Measurements from ENCODE around the gene GOSR1. TPM values are rescaled to one million over a fixed set of nuclear protein-coding genes. Genes with fewer than 3 reads are reported as not detected.
"Not testable (repeated sequence)": the region's sequence is repeated elsewhere in the genome, so short reads cannot be mapped to it uniquely, and the experiment has no call there.

GOSR1 gene
- total RNA-seq, 1 donor from 2014 or later, result 60.5 TPM

DNA sequence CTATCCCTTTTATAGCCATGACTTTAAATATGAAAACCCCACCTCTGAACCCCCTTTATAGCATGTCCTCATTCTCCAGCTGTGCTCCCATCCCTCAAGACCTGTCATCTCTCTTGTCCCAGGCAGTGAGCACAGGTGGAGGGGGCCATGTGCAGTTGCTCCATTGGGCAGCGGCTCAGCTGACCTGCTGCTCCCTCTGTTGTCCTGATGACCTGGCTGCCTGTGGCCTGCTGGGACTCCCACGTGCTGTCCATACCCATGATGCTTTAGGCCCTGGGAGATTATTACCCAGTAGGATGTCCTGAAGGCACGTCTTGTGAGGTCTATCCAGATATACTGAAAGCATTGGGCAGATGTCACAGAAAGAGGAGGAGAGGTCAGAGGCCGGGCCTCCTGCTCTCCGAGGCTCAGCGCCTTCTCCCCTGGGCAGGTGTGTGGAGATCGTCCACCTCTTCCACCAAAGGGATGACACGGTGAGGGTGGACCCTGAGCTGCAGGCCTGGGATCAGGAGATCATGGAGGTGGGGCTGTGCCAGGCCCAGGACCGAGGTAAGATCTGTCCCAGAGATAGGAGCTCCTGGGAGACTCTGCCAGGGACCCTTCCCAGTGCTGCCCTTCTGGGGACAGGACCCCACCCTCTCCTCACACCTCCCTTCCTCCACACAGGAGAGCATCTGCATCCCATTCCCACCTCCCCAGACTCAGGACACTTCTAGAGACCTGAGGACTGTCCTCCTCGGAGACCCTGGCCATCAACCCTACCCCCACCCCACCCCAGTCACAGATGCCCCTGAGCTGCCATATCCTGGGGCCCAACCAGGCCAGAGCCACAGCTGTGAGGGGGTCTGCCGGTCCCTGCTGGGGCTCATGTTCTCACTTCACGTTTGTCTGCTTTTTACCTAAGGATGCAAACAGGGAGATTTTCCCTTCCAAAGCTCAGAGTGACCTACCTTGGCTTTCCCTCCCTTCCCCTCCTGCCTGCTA lies 58.0 kb downstream of the GOSR1 start:
- intact Hi-C loops (cut with DNase I), result no loop called here
- DNase-seq (ENCODE audit: low spot score), result no peak
- ATAC-seq, result no peak

DNA sequence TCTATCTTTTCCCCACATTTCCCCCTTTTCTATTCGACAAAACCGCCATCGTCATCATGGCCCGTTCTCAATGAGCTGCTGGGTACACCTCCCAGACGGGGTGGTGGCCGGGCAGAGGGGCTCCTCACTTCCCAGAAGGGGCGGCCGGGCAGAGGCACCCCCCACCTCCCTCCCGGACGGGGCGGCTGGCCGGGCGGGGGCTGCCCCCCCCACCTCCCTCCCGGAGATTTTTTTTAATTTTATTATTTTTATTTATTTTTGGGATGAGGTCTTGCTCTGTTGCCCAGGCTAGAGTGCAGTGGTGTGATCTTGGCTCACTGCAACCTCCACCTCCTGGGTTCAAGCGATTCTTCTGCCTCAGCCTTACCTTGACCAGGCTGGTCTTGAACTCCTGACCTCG lies 59.6 kb downstream of the GOSR1 start:
- ATAC-seq; intact Hi-C loops (cut with DNase I); DNase-seq (ENCODE audit: low spot score): not testable (repeated sequence)

DNA sequence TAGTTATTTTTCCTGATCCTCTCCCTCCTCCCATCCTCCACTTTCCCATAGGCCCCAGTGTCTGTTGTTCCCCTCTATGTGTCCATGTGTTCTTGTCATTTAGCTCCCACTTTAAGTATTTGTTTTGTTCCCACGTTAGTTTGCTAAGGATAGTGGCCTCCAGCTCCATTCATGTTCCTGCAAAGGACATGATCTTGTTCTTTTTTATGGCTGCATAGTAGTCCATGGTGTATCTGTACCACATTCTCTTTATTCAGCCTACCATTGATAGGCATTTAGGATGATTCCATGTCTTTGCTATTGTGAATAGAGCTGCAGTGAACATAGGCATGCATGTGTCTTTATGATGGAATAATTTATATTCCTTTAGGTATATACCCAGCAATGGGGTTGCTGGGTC lies 60.5 kb downstream of the GOSR1 start:
- ATAC-seq; intact Hi-C loops (cut with DNase I); DNase-seq (ENCODE audit: low spot score): not testable (repeated sequence)

DNA sequence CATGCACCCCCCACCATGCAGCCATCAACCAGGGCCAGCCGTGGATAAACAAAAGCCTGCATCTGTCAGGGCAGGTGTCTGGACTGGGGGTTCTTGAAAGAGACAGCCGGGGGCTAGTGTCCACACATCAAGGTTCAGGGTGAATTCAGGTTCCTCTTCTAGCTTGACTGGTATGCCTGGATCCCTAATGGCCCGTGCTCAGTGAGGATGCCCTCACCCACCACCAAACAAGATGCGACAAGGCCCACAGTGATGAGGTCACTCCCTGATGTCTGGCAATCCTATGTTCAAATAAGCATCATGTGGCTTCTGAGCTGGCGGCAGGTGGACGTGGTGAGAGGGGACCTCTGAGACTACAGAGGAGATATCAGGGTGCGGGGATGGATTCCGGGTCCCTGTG lies 64.6 kb downstream of the GOSR1 start:
- DNase-seq (ENCODE audit: low spot score), result no peak
- no peak for ATAC-seq
- intact Hi-C loops (cut with DNase I), result no loop called here

DNA sequence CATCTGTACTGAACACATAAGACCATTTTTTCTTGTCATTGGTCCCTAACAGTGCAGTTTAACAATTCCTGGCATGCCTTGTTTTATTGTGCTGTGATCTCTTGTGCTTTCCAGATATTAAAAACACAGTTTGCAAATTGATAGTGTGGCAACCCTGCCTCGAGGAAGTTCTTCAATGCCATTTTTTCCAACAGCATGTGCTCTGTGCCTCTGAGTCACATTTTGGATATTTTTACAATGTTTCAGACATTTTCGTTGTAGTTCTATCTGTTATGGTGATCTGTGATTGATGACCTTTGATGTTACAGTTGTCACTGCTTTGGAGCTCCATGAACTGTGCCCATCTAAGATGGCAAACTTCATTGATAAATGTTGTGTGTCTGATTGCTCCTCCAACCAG lies 66.2 kb downstream of the GOSR1 start:
- ATAC-seq, result no peak
- intact Hi-C loops (cut with DNase I), result no loop called here

DNA sequence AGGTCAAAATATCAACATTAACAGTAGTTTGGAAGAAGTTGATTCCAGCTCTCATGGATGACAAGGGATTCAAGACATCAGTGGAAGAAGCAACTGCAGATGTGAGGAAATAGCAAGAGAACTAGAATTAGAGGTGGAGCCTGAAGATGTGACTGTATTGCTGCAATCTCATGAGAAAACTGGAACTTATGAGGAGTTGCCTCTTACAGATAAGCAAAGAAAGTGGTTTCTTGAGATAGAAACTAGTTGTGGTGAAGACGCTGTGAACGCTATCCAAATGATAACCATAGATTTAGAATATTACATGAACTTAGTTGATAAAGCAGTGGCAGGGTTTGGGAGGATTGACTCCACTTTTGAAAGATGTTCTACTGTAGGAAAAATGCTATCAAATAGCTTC lies 67.8 kb downstream of the GOSR1 start:
- ATAC-seq (no peak), DNase-seq (ENCODE audit: low spot score) (no peak)
- intact Hi-C loops (cut with DNase I), result no loop called here

More for the DNA sequence above, 66.2 kb downstream of the GOSR1 start:
- no peak for DNase-seq (ENCODE audit: low spot score)

DNA sequence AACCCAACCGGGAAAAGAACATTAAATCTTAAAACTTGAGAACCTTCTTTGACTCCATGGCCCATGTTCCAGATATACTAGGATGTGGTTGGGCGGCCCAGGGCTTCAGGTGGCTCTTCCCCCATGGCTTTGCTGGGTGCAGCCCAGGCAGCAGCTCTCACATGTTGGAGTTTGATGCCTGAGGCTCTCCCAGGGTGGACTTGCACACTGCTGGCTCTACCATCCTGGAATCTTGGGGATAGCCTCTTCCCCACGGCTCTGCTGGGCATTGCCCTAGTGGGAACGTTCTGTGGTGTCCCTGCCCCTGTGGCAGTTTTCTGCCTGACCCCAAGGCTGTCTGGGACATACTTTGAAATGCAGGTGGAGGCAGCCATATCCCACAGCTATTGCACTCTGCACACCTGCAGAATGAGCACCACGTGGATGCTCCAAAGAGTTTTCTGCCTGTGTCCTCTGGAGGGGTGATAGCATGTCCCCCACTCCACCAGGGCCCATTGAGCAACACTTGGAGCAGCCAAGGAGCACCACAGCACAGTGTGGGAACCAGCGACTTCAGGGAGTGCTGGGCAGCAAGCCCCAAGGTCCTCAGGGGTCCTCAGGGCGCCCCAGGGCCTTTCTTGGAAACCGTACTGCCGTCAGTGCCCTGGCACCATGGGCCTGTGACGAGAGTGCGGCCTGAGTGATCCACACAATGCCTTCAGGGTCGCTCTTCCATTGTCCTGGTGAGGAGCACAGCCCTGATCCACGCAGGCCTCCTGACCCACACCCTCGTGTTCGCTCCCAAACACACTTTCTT lies 70.8 kb downstream of the GOSR1 start:
- intact Hi-C loops (cut with DNase I), result no loop called here
- ATAC-seq (no peak), DNase-seq (ENCODE audit: low spot score) (no peak)

DNA sequence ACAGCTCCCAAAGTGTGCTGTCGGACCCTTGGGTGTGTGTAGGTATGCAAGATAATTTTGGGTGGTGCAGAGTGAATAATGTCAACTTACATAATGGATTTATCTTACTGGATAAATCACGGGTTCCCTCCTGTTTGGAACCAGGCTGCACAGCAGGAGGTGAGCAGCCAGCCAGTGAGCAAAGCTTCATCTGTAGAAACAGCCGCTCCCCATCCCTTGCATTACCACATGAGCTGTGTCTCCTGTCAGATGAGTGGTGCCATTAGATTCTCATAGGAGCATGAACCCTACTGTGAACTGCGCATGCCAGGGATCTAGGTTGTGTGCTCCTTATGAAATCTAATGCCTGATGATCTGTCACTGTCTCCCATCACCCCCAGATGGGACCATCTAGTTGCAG lies 72.0 kb downstream of the GOSR1 start:
- DNase-seq (ENCODE audit: low spot score); intact Hi-C loops (cut with DNase I); ATAC-seq: not testable (repeated sequence)

DNA sequence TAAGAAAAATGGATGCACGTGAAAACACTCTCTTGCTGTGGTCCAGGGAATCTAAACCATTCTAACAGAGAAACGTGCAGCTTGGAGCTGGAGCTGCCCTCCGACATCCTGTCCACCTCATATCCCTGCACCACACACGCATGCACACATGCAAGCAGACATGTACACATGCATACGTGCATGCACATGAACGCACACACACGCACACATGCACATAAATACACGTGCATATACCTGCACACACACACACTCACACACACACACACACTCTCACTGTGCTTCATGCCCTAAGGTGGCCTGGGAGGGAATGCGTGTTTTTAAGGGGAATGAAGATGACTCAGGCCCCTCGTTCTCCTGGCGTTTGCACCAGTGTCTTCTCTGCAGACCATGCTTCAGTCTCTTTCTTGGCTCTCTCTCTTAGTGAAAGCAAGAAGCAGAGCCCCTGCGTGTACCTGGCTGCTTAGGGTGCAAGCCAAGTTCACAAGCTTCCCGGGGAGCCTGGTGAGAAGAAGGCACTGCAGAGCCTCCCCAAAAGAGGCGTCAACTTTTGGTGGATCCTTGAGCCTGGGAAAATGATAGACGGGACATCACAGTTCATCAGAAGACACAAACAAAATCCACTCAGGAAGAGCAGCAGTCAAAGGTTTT lies 72.8 kb downstream of the GOSR1 start:
- DNase-seq (ENCODE audit: low spot score) (no peak), ATAC-seq (no peak)
- intact Hi-C loops (cut with DNase I), result no loop called here

DNA sequence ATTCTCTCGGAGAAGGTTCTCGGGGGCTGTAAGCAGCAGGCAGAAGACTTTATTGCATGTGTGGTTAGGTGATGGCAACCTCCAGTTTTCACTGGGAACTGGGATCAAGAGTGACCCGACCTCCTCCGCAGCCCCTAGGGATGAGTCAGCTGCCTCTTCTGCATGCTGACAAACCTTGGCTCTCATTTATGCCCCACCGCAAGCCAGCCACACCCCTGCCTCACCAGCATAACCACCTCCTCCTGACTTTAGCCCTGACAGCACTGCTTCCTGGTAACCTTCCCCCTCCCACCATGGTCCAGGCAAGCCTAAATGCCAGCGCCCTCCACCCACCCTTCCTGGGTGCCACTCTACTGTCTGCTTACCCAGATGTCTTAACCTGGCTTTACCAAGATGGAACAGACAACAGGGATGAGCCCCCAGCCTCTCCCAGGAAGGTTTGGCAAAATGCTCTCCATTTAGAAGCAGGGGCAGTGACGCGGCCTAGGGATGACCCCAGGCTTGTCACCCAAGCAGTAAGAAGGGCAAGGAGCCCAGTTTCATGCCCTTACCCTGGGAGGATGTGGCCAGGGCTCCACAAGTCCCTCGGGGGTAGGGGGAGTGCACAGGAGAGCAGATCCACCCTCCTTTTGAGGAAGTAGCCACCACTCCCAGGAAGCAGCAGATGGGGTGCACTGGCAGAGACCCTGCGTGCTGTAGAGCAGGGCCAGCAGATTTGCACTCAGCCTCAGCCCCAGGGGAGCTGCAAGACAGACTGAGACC lies 73.5 kb downstream of the GOSR1 start:
- ATAC-seq (no peak), DNase-seq (ENCODE audit: low spot score) (no peak)
- intact Hi-C loops (cut with DNase I), result no loop called here

DNA sequence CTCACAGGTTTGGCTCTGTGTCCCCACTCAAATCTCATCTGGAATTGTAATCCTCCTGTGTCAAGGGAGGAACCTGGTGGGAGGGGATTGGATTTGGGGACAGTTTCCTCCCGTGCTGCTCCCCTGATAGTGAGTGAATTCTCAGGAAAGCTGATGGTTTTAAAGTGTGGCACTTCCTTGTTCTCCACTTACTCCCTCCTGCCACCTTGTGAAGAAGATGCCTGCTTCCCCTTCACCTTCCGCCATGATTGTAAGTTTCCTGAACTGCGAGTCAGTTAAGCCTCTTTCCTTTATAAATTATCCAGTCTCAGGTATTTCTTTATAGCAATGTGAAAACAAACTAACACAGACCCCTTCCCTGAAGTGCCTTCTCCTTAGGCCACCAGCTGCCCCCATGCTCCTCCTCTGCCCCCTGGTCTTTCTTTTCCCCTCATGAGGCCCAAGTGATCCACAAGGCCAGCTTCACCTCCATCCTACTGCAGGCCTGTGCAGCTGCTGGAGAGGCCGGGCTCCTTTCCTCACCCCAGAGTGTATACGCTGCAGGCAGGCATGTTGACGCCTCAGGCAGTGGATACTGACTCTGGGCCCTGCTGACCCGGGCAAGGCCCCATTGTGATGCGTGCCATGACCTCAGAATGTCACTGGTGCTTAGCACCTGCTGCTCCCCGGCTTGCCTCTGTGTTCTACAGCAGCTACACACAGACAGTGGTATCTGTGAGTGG lies 74.2 kb downstream of the GOSR1 start:
- DNase-seq (ENCODE audit: low spot score); intact Hi-C loops (cut with DNase I); ATAC-seq: not testable (repeated sequence)

DNA sequence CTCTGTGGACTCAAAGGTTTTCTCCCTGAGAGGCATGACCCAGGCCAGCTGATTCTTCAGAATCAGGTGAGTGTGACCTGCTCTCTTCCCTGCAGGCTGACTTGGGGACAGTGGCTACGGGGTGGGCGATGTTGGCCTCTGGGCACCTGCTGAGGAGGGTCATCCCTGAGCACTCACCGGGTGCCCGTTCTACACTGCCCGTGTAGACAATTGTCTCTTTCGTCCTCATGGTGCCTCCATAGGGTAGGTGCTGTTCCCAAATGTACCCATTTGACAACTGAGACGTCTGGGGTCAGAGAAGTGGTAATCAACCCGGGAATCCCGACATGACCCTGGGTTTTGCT lies 74.8 kb downstream of the GOSR1 start:
- ATAC-seq (no peak), DNase-seq (ENCODE audit: low spot score) (no peak)
- intact Hi-C loops (cut with DNase I), result no loop called here

DNA sequence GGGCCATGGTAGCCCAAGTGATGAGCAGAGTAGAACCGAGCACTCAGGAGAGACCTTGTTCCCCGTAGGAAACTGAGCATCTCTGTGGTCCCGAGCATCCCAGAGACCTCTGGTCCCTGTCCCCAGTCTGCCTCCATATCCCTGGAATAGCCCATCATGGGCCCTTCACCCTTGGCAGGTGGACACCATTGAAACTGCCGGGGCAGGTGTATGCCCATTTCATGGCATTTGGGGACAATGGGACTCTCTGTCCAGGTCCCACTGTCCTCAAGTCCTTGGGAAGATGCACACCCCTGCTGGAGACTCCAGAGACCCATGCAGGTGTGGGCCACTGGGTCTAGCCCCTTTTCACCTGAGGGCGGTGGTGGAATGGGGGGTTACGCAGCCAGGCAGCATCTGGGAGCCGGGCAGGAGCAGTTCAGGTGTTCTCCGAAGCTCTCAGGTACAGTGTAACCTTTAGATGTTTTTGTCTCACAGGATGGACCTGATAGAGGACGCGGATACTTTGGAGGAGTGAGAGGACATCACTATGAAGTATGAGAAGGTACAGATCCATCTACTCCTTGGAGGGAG lies 75.9 kb downstream of the GOSR1 start:
- DNase-seq (ENCODE audit: low spot score), result no peak
- intact Hi-C loops (cut with DNase I), result no loop called here
- ATAC-seq, result no peak

DNA sequence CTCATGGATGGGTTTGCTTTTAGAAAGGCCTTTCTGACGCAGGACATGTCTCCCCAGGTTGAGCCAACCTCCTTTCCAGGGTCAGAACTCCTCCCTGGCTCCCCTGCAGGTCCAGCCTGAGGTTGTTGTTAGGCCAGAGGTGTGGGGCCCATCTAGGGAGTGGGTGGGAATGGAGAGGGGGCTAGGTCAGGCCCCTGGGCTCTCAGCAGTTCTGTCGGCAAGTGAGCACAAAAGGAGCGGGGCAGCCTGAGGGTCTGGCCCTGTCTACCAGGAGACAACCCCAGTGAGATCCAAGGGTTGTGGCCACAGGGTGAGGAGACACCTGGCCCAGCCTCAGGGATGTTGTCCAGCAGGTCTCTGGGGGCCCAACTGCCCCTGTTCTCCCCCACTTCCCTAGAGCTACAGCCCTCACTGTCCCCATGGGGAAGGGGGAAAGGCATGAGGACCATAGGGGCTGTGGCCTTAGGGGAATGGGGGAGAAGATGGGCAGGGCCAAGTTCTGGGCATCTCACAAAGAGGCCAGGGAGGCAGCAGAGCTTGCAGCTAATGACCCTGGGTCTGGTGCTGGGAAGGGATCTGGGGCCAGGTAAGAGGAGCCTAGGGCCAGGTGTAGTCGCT lies 76.7 kb downstream of the GOSR1 start:
- DNase-seq (ENCODE audit: low spot score); ATAC-seq: not testable (repeated sequence)

DNA sequence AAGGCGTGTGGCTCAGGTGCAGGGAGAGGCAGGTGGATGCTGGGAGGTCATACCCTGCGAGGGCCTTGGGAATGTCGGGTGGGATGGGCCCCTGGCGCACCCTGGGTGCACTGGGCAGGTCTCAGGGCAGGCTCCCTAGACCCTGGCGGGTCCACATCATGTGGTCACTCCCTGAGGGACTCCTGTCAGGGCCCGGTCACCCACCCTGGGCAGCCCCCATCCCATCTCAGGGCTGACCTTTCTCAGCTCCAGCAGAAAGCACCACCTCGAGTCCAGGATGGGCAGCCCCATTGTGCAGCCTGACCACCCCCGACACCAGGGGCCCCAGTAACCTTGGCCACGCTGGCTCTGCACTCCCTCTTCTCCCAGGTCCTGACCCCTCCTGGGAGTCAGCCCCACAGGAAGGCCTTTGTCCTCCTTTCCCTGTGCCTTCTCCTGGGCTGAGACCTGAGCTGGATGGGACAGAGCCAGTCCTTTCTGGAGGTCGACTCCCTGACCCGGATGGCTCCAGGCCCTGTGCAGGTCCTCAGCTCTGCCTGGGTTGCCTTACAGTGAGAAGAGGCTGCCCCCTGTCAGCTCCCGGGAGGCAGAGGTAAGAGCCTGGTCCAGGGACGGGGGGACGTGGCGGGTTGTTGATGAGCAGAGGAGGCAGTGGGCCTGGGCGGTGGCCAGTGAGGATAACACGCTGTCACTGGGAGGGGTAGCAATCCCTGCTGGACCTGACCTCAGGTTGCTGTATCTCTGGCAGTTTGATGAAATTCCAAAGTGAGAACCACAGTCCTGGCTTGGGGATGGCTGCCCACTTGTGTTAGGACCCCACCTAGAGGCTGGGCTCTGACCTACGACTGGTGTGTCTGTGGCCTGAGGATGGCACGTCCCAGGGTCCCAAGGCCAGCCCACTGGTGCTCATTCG lies 77.9 kb downstream of the GOSR1 start:
- intact Hi-C loops (cut with DNase I), result no loop called here
- ATAC-seq (no peak), DNase-seq (ENCODE audit: low spot score) (no peak)

More for the DNA sequence above, 76.7 kb downstream of the GOSR1 start:
- intact Hi-C loops (cut with DNase I), result not testable (repeated sequence)

DNA sequence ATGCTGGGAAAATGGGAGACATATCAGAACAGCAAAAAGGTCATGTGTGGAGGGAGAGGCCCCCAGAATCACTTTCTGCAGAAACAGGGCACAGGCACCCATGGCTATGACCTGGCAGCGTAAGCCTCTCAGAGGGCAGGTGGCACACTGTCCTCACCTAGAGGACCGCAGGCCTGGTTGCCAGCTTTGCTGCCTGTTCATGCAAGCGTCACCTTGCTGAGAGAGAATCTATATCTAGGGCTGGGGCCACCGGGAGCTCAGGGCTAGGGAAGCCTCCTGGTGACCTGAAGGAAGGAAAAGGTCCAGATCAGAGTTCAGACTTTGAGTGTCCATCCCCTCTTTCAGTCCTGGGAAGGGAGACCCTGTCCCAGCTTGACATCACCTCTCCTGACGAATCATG lies 78.7 kb downstream of the GOSR1 start:
- no peak for DNase-seq (ENCODE audit: low spot score)
- intact Hi-C loops (cut with DNase I), result no loop called here
- no peak for ATAC-seq
